H9 (cell line): Measurements from ENCODE around the gene MDK. TPM values are rescaled to one million over a fixed set of nuclear protein-coding genes. Genes with fewer than 3 reads are reported as not detected.

Experiments used
- DNase-seq: peaks from one replicate; pipeline ENCODE4 v3.0.0-alpha.2; 2017
- H2AFZ ChIP-seq: one replicate; pipeline ENCODE4 v1.6.1; 2013; ENCODE audit warnings: mild to moderate bottlenecking, low read length, control low read depth, moderate library complexity
- H2AK5ac ChIP-seq: 2 replicates; pipeline ENCODE4 v1.6.1; 2013; ENCODE audit warnings: low read length, control low read depth, mixed read lengths; ENCODE audit not compliant: insufficient read length
- H2BK120ac ChIP-seq: one replicate; pipeline ENCODE4 v1.6.1; 2013; ENCODE audit warnings: low read depth, mild to moderate bottlenecking, low read length, control low read depth, inconsistent platforms; ENCODE audit not compliant: poor library complexity, severe bottlenecking
- H2BK12ac ChIP-seq: 2 replicates; pipeline ENCODE4 v1.6.1; 2013; ENCODE audit warnings: low read length, control low read depth, mixed read lengths, low read depth; ENCODE audit not compliant: insufficient read length
- H2BK15ac ChIP-seq: 2 replicates; pipeline ENCODE4 v1.6.1; 2013; ENCODE audit warnings: low read depth, low read length, control low read depth
- H2BK20ac ChIP-seq: one replicate; pipeline ENCODE4 v1.6.1; 2013; ENCODE audit warnings: low read depth, mild to moderate bottlenecking, low read length, control low read depth, inconsistent platforms; ENCODE audit not compliant: poor library complexity, severe bottlenecking
- H2BK5ac ChIP-seq: 2 replicates; pipeline ENCODE4 v1.6.1; 2013; ENCODE audit warnings: low read length, control low read depth, mixed read lengths; ENCODE audit not compliant: insufficient read length
- H3K14ac ChIP-seq: 2 replicates; pipeline ENCODE4 v1.6.1; 2013; ENCODE audit warnings: low read length, control low read depth; ENCODE audit not compliant: insufficient read depth
- H3K18ac ChIP-seq: 2 replicates; pipeline ENCODE4 v1.6.1; 2013; ENCODE audit warnings: low read depth, mild to moderate bottlenecking, mixed read lengths, low read length, control low read depth; ENCODE audit not compliant: insufficient read length
- H3K23ac ChIP-seq: 2 replicates; pipeline ENCODE4 v1.6.1; 2013; ENCODE audit warnings: low read length, control low read depth, mixed read lengths, low read depth; ENCODE audit not compliant: insufficient read length
- H3K23me2 ChIP-seq: 2 replicates; pipeline ENCODE4 v1.6.1; 2013; ENCODE audit warnings: low read depth, mild to moderate bottlenecking, mixed read lengths, low read length, control low read depth; ENCODE audit not compliant: insufficient read length, poor library complexity, severe bottlenecking
- H3K27ac ChIP-seq: 2 replicates; pipeline ENCODE4 v1.5.1; 2013; ENCODE audit warnings: low read length, control low read depth, mixed read lengths, low read depth; ENCODE audit not compliant: insufficient read length
- H3K27me3 ChIP-seq: 2 replicates; pipeline ENCODE4 v1.6.1; 2013; ENCODE audit warnings: low read length, control low read depth, inconsistent platforms; ENCODE audit not compliant: insufficient read depth
- H3K4ac ChIP-seq: 2 replicates; pipeline ENCODE4 v1.6.1; 2013; ENCODE audit warnings: low read depth, mild to moderate bottlenecking, control low read depth, inconsistent platforms, low read length, moderate library complexity
- H3K4me1 ChIP-seq: 2 replicates; pipeline ENCODE4 v1.6.1; 2013; ENCODE audit warnings: low read length, control low read depth, inconsistent platforms; ENCODE audit not compliant: insufficient read depth
- H3K4me2 ChIP-seq: 2 replicates; pipeline ENCODE4 v1.6.1; 2013; ENCODE audit warnings: low read length, control low read depth, mixed read lengths; ENCODE audit not compliant: insufficient read length, insufficient read depth
- H3K56ac ChIP-seq: 2 replicates; pipeline ENCODE4 v1.6.1; 2013; ENCODE audit warnings: low read depth, mild to moderate bottlenecking, mixed read lengths, low read length, control low read depth; ENCODE audit not compliant: insufficient read length
- H3K79me1 ChIP-seq: 2 replicates; pipeline ENCODE4 v1.6.1; 2013; ENCODE audit warnings: low read depth, mild to moderate bottlenecking, moderate library complexity, low read length, control low read depth, inconsistent platforms; ENCODE audit not compliant: insufficient read depth, poor library complexity, severe bottlenecking
- H3K79me2 ChIP-seq: 2 replicates; pipeline ENCODE4 v1.6.1; 2013; ENCODE audit warnings: low read length, control low read depth, inconsistent platforms; ENCODE audit not compliant: insufficient read depth
- H3K9ac ChIP-seq: 2 replicates; pipeline ENCODE4 v1.6.1; 2013; ENCODE audit warnings: low read length, control low read depth, mixed read lengths; ENCODE audit not compliant: insufficient read length; ENCODE audit errors: extremely low read depth
- H3K9me3 ChIP-seq: one replicate; pipeline ENCODE4 v1.6.1; 2013; ENCODE audit warnings: low read depth, low read length, inconsistent platforms; ENCODE audit not compliant: control insufficient read depth
- H3T11ph ChIP-seq: one replicate; pipeline ENCODE4 v1.6.1; 2013; ENCODE audit warnings: mild to moderate bottlenecking, low read length, control low read depth, inconsistent platforms
- H4K20me1 ChIP-seq: one replicate; pipeline ENCODE4 v1.6.1; 2013; ENCODE audit not compliant: control insufficient read depth, insufficient read length, insufficient read depth
- H4K5ac ChIP-seq: 2 replicates; pipeline ENCODE4 v1.6.1; 2013; ENCODE audit warnings: low read depth, mild to moderate bottlenecking, mixed read lengths, low read length, control low read depth; ENCODE audit not compliant: insufficient read length
- H4K8ac ChIP-seq: replicated peaks from 2 replicates; pipeline ENCODE4 v1.6.1; 2013; ENCODE audit warnings: low read length, control low read depth, mixed read lengths, low read depth; ENCODE audit not compliant: insufficient read length
- H4K91ac ChIP-seq: 2 replicates; pipeline ENCODE4 v1.6.1; 2013; ENCODE audit warnings: low read depth, mild to moderate bottlenecking, moderate library complexity, mixed read lengths, low read length, control low read depth; ENCODE audit not compliant: insufficient read length
- H3K27ac Mint-ChIP-seq, 3 experiments: 2 replicates in 2 of 3; 3 replicates in 1 of 3; pipeline ENCODE4 v1.8.0; 2020 to 2021; ENCODE audit warnings: mixed read lengths in 3 of 3, mild to moderate bottlenecking in 1 of 3, moderate library complexity in 1 of 3
- H3K27me3 Mint-ChIP-seq: 2 replicates; pipeline ENCODE4 v1.8.0; 2021; ENCODE audit warnings: low read depth, mild to moderate bottlenecking, moderate library complexity, mixed read lengths
- H3K36me3 Mint-ChIP-seq, 3 experiments: 2 replicates in 2 of 3; 3 replicates in 1 of 3; pipeline ENCODE4 v1.8.0; 2020 to 2021; ENCODE audit warnings: low read depth in 3 of 3, mixed read lengths in 3 of 3; ENCODE audit not compliant: insufficient read depth in 1 of 3
- H3K4me1 Mint-ChIP-seq, 2 experiments: 2 replicates each; pipeline ENCODE4 v1.8.0; 2020; ENCODE audit warnings: mixed read lengths in 2 of 2
- H3K4me3 Mint-ChIP-seq, 2 experiments: 2 replicates in 1 of 2; 3 replicates in 1 of 2; pipeline ENCODE4 v1.8.0; 2020 to 2021; ENCODE audit warnings: mild to moderate bottlenecking in 2 of 2, mixed read lengths in 2 of 2, moderate library complexity in 1 of 2
- H3K9me3 Mint-ChIP-seq, 2 experiments: 2 replicates in 1 of 2; 3 replicates in 1 of 2; pipeline ENCODE4 v1.8.0; 2020; ENCODE audit warnings: mild to moderate bottlenecking in 2 of 2, mixed read lengths in 2 of 2, moderate library complexity in 1 of 2
- CTCF ChIP-seq: fragments of 200-600 bp; sonication (generic); conservative IDR thresholded peaks from 3 replicates; pipeline ENCODE4 v1.8.0; 2021; ENCODE audit warnings: antibody characterized with exemption, mild to moderate bottlenecking
- WGBS: extraction: QIAGEN DNeasy Blood & Tissue Kit; methylation state at CpG from one replicate; pipeline ENCODE4 v1.1.7; 2013; ENCODE audit warnings: missing lambda C conversion rate, low lambda C conversion rate, mixed read lengths; ENCODE audit not compliant: insufficient read length; ENCODE audit errors: extremely low coverage; 5-methylcytosine and 5-hydroxymethylcytosine counted together
- total RNA-seq: library from RNA; stranded (reverse); gene quantifications from 2 replicates; pipeline ENCODE4 v1.2.1, GENCODE V29; 2021

The MDK gene
- total RNA-seq, 1 experiment from 2014 or later, result 392 TPM

DNA sequence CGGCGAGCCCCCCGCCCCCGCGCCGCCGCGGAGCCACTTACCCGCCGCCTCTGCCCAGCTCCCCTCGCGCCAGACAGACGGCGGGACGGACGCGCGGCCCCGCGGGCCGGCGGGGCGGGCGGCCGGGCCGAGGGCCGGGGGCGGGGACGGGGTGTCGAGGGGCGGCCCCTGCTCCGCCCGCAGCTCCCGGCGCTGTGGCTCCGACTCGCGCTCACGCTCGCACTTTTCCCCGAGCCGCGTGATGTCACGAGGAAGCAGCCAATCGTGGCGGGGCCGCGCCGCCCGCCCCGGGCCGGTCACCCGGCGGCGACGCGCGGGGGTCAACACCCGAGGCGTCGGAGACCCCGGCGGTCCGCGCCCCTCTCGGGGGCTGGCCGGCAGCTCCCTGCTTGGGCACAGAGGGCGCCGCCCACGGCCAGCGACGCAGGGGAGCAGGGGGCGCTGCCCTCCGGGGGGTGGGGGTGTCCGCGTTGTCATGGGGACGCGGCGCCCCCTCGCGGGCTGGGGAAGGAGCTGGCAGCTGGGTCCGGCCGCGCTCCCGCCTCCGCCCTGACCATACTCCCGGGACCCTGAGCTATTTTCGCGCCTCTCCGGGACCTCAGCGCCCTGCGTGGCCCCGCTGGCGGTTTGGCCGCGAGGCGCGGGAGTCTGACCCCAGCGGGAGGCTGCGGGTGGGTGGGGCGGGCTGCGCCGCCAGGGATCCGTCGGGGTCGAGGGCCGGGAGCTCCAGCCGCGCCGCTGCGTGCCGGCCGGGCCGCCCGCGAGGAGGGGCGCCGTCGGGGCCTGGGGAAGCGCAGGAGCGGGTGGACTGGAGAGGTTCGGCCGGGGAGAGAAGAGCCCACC is 10.3 kb downstream of the MDK start, which contains the start of gene CHRM4:
TSS of gene CHRM4 (minus strand) at position 199 of the 843 bp plus-strand sequence. CDS start 5,219 bp downstream, outside the sequence.
- H2BK20ac ChIP-seq, result no peak within 1 kb of the TSS
- H3K9me3 Mint-ChIP-seq, result no peaks in the 10 kb centered on the region
- no peak within 1 kb of the TSS for H3T11ph ChIP-seq
- peaks cover 15% of the 10 kb centered on the region for H3K23me2 ChIP-seq
- H4K20me1 ChIP-seq, result no peaks in the 10 kb centered on the region
- WGBS, result no CpG with 5 or more reads among the region's 123 CpGs
- H3K56ac ChIP-seq, result no peak within 1 kb of the TSS
- H3K4me1 Mint-ChIP-seq, result peaks cover 31 to 41% of the 10 kb centered on the region in 2 experiments
- H3K4me3 Mint-ChIP-seq, result peak within 1 kb of the TSS; percentile 78
- peak; percentile 67 for DNase-seq
- no peak within 1 kb of the TSS for H3K18ac ChIP-seq
- H4K91ac ChIP-seq, result no peak within 1 kb of the TSS
- peak within 1 kb of the TSS; percentile 86 for H3K4me2 ChIP-seq
- H4K8ac ChIP-seq, result no peak within 1 kb of the TSS
- H3K79me2 ChIP-seq, result no peaks in the 10 kb centered on the region
- no peak within 1 kb of the TSS for H2BK12ac ChIP-seq
- peak; percentile 68 for TF ChIP-seq CTCF
- H2AK5ac ChIP-seq, result no peak within 1 kb of the TSS
- no peak within 1 kb of the TSS for H3K4ac ChIP-seq
- peaks cover 0 to 4% (median 3%) of the 10 kb centered on the region in 3 experiments; a peak in 4 of 7 replicates for H3K36me3 Mint-ChIP-seq
- H2BK120ac ChIP-seq, result no peak within 1 kb of the TSS
- H2BK5ac ChIP-seq, result no peak within 1 kb of the TSS
- H3K27ac Mint-ChIP-seq, result no peak within 1 kb of the TSS
- no peak within 1 kb of the TSS for H3K14ac ChIP-seq
- H3K27me3 ChIP-seq, result peaks cover 20% of the 10 kb centered on the region; the same call in 1 of the 2 replicates
- H4K5ac ChIP-seq, result no peak within 1 kb of the TSS
- no peak within 1 kb of the TSS for H3K23ac ChIP-seq
- peaks cover 3% of the 10 kb centered on the region; the same call in 1 of the 2 replicates for H3K4me1 ChIP-seq
- H2AFZ ChIP-seq, result no peak within 1 kb of the TSS
- no peak within 1 kb of the TSS for H3K9ac ChIP-seq
- H3K79me1 ChIP-seq, result no peaks in the 10 kb centered on the region
- H3K27me3 Mint-ChIP-seq, result peaks cover 64% of the 10 kb centered on the region
- no peaks in the 10 kb centered on the region for H3K9me3 ChIP-seq
- H2BK15ac ChIP-seq, result no peak within 1 kb of the TSS
- H3K27ac ChIP-seq, result no peak within 1 kb of the TSS
